MM.1S (cell line): Measurements from ENCODE around the gene ADCYAP1R1.

ENCODE experiments used
- EZH2 ChIP-seq: fragments of 300-600 bp; sonication (generic); optimal IDR thresholded peaks from 2 replicates; pipeline ENCODE3; 2017; ENCODE audit warnings: low read depth, mild to moderate bottlenecking, antibody characterized with exemption, low read length, mixed read lengths
- EZH2phosphoT487 ChIP-seq: fragments of 300-600 bp; sonication (generic); IDR thresholded peaks from 2 replicates; pipeline ENCODE4 v1.6.1; 2018; ENCODE audit warnings: antibody characterized with exemption, low read length
- TF ChIP-seq, protein P1 (sequence below): fragments of 300-600 bp; sonication (generic); IDR thresholded peaks from 2 replicates; pipeline ENCODE4 v1.5.1; 2016; ENCODE audit warnings: antibody characterized with exemption, low read length, mixed read lengths

DNA sequence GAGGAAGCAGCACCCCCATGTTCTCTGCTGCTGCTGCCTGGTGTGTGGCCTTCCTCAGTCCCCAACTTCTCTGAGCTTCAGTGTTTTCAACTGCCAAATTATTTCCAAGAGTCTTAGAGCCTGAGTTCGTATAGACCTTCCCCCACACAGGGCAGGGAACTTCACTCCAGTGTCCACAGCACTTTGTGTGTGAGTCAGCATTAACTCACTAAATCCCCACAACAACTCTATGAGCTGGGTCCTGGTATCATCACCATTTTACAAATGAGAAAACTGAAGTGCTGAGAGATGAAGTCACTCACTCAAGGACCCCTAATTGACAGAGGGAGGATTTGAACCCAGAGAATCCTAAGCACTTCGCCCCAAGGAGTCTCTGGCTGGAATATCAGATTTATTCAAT, 48.3 kb downstream of the ADCYAP1R1 start:
- TF ChIP-seq, protein P1, sequence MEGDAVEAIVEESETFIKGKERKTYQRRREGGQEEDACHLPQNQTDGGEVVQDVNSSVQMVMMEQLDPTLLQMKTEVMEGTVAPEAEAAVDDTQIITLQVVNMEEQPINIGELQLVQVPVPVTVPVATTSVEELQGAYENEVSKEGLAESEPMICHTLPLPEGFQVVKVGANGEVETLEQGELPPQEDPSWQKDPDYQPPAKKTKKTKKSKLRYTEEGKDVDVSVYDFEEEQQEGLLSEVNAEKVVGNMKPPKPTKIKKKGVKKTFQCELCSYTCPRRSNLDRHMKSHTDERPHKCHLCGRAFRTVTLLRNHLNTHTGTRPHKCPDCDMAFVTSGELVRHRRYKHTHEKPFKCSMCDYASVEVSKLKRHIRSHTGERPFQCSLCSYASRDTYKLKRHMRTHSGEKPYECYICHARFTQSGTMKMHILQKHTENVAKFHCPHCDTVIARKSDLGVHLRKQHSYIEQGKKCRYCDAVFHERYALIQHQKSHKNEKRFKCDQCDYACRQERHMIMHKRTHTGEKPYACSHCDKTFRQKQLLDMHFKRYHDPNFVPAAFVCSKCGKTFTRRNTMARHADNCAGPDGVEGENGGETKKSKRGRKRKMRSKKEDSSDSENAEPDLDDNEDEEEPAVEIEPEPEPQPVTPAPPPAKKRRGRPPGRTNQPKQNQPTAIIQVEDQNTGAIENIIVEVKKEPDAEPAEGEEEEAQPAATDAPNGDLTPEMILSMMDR: no peak
- no peak for TF ChIP-seq EZH2
- TF ChIP-seq EZH2phosphoT487: no peak
